Activated naive CD4-positive, alpha-beta T cell treated with anti-CD3 and anti-CD28 coated beads, Interleukin-2, amount 50 U/mL, for 24 hours (primary cell): ENCODE data around the gene SLC26A2.

Experiments used
- H3K27ac Mint-ChIP-seq: one replicate; pipeline ENCODE4 v1.8.0; 2021; ENCODE audit warnings: mild to moderate bottlenecking, mixed read lengths
- H3K27me3 Mint-ChIP-seq: one replicate; pipeline ENCODE4 v1.8.0; 2021; ENCODE audit warnings: mixed read lengths
- H3K36me3 Mint-ChIP-seq: one replicate; pipeline ENCODE4 v1.8.0; 2021; ENCODE audit warnings: mixed read lengths
- H3K4me1 Mint-ChIP-seq: one replicate; pipeline ENCODE4 v1.8.0; 2021; ENCODE audit warnings: mixed read lengths
- H3K4me3 Mint-ChIP-seq: one replicate; pipeline ENCODE4 v1.8.0; 2021; ENCODE audit warnings: mild to moderate bottlenecking, mixed read lengths
- H3K9me3 Mint-ChIP-seq: one replicate; pipeline ENCODE4 v1.8.0; 2021; ENCODE audit warnings: mixed read lengths

Gene SLC26A2

GRCh38 chr5:149979896-149980295 lies 19.3 kb downstream of the SLC26A2 start:
- Mint-ChIP-seq H3K27ac (no peak overlapping the region), H3K27me3 (no peaks in the 10 kb centered on the region), H3K4me3 (no peak overlapping the region), H3K4me1 (peaks cover 4% of the 10 kb centered on the region), H3K9me3 (no peaks in the 10 kb centered on the region), H3K36me3 (peaks cover 13% of the 10 kb centered on the region)

GRCh38 chr5:149981206-149981605 lies 20.6 kb downstream of the SLC26A2 start:
- Mint-ChIP-seq H3K36me3 (peaks cover 10% of the 10 kb centered on the region), H3K27ac (no peak overlapping the region), H3K27me3 (no peaks in the 10 kb centered on the region), H3K4me1 (no peaks in the 10 kb centered on the region), H3K4me3 (no peak overlapping the region), H3K9me3 (no peaks in the 10 kb centered on the region)

GRCh38 chr5:149982505-149982904 lies 21.9 kb downstream of the SLC26A2 start:
- H3K27ac Mint-ChIP-seq = no peak overlapping the region
- H3K9me3 Mint-ChIP-seq = no peaks in the 10 kb centered on the region
- H3K36me3 Mint-ChIP-seq = peaks cover 6% of the 10 kb centered on the region
- no peak overlapping the region for H3K4me3 Mint-ChIP-seq
- H3K4me1 Mint-ChIP-seq = no peaks in the 10 kb centered on the region
- H3K27me3 Mint-ChIP-seq = no peaks in the 10 kb centered on the region

- Mint-ChIP-seq H3K36me3 (no peaks in the 10 kb centered on the region), H3K4me3 (no peak overlapping the region), H3K27ac (no peak overlapping the region), H3K27me3 (no peaks in the 10 kb centered on the region), H3K4me1 (peaks cover 4% of the 10 kb centered on the region), H3K9me3 (no peaks in the 10 kb centered on the region)
Observed at GRCh38 chr5:149988126-149988525, 27.6 kb downstream of the SLC26A2 start.

- Mint-ChIP-seq H3K4me1 (peaks cover 4% of the 10 kb centered on the region), H3K9me3 (no peaks in the 10 kb centered on the region), H3K27ac (no peak overlapping the region), H3K36me3 (peaks cover 4% of the 10 kb centered on the region), H3K27me3 (no peaks in the 10 kb centered on the region), H3K4me3 (no peak overlapping the region)
Observed at GRCh38 chr5:149990518-149991376, 30.2 kb downstream of the SLC26A2 start.

GRCh38 chr5:149993471-149993870 lies 32.9 kb downstream of the SLC26A2 start:
- H3K27ac Mint-ChIP-seq = no peak overlapping the region
- no peak overlapping the region for H3K4me3 Mint-ChIP-seq
- H3K36me3 Mint-ChIP-seq = peaks cover 8% of the 10 kb centered on the region
- H3K27me3 Mint-ChIP-seq = no peaks in the 10 kb centered on the region
- peaks cover 4% of the 10 kb centered on the region for H3K4me1 Mint-ChIP-seq
- no peaks in the 10 kb centered on the region for H3K9me3 Mint-ChIP-seq

GRCh38 chr5:149995385-149996204 lies 35.0 kb downstream of the SLC26A2 start:
- Mint-ChIP-seq H3K9me3 (no peaks in the 10 kb centered on the region), H3K4me1 (peaks cover 21% of the 10 kb centered on the region), H3K36me3 (peaks cover 9% of the 10 kb centered on the region), H3K27ac (peak overlapping the region; percentile 30), H3K4me3 (no peak overlapping the region), H3K27me3 (no peaks in the 10 kb centered on the region)

GRCh38 chr5:149996205-149996890 lies 35.8 kb downstream of the SLC26A2 start:
- Mint-ChIP-seq H3K27me3 (no peaks in the 10 kb centered on the region), H3K4me3 (no peak overlapping the region), H3K36me3 (peaks cover 9% of the 10 kb centered on the region), H3K9me3 (no peaks in the 10 kb centered on the region), H3K4me1 (peaks cover 18% of the 10 kb centered on the region), H3K27ac (peak overlapping the region; percentile 30)

- H3K27ac Mint-ChIP-seq = peak overlapping the region; percentile 1
- peaks cover 14% of the 10 kb centered on the region for H3K36me3 Mint-ChIP-seq
- H3K4me3 Mint-ChIP-seq = no peak overlapping the region
- no peaks in the 10 kb centered on the region for H3K9me3 Mint-ChIP-seq
- no peaks in the 10 kb centered on the region for H3K27me3 Mint-ChIP-seq
- peaks cover 35% of the 10 kb centered on the region for H3K4me1 Mint-ChIP-seq
Observed at GRCh38 chr5:149998281-149998680, 37.7 kb downstream of the SLC26A2 start.

- H3K4me3 Mint-ChIP-seq = peak overlapping the region; percentile 98
- H3K27ac Mint-ChIP-seq = peak overlapping the region; percentile 99
- peaks cover 17% of the 10 kb centered on the region for H3K36me3 Mint-ChIP-seq
- peaks cover 40% of the 10 kb centered on the region for H3K4me1 Mint-ChIP-seq
- H3K9me3 Mint-ChIP-seq = no peaks in the 10 kb centered on the region
- H3K27me3 Mint-ChIP-seq = no peaks in the 10 kb centered on the region
Observed at GRCh38 chr5:149999359-149999758, 38.8 kb downstream of the SLC26A2 start.

GRCh38 chr5:149999866-150000255 lies 39.3 kb downstream of the SLC26A2 start:
- H3K36me3 Mint-ChIP-seq = peaks cover 19% of the 10 kb centered on the region
- H3K4me3 Mint-ChIP-seq = peak overlapping the region; percentile 98
- peaks cover 43% of the 10 kb centered on the region for H3K4me1 Mint-ChIP-seq
- H3K27me3 Mint-ChIP-seq = no peaks in the 10 kb centered on the region
- peak overlapping the region; percentile 99 for H3K27ac Mint-ChIP-seq
- no peaks in the 10 kb centered on the region for H3K9me3 Mint-ChIP-seq

GRCh38 chr5:150000256-150000989 lies 39.9 kb downstream of the SLC26A2 start, which contains the start of the genes HMGXB3 and TIGD6:
Gene HMGXB3 (plus strand): TSS chr5:150000739. CDS start chr5:150004853, 4,114 bp downstream.
Gene TIGD6 (minus strand): TSS chr5:150000654. CDS start chr5:149996348, 4,306 bp downstream.
- peaks cover 45% of the 10 kb centered on the region for H3K4me1 Mint-ChIP-seq
- H3K27me3 Mint-ChIP-seq = no peaks in the 10 kb centered on the region
- H3K4me3 Mint-ChIP-seq = peak within 1 kb of the TSS; percentile 98
- no peaks in the 10 kb centered on the region for H3K9me3 Mint-ChIP-seq
- peak within 1 kb of the TSS; percentile 99 for H3K27ac Mint-ChIP-seq
- peaks cover 17% of the 10 kb centered on the region for H3K36me3 Mint-ChIP-seq

GRCh38 chr5:150000990-150001659 lies 40.6 kb downstream of the SLC26A2 start:
- no peaks in the 10 kb centered on the region for H3K27me3 Mint-ChIP-seq
- no peaks in the 10 kb centered on the region for H3K9me3 Mint-ChIP-seq
- H3K27ac Mint-ChIP-seq = peak overlapping the region; percentile 93
- peaks cover 51% of the 10 kb centered on the region for H3K4me1 Mint-ChIP-seq
- H3K36me3 Mint-ChIP-seq = peaks cover 16% of the 10 kb centered on the region
- H3K4me3 Mint-ChIP-seq = peak overlapping the region; percentile 98

GRCh38 chr5:150001660-150002486 lies 41.3 kb downstream of the SLC26A2 start:
- Mint-ChIP-seq H3K36me3 (peaks cover 18% of the 10 kb centered on the region), H3K9me3 (no peaks in the 10 kb centered on the region), H3K27me3 (no peaks in the 10 kb centered on the region), H3K27ac (peak overlapping the region; percentile 93), H3K4me3 (peak overlapping the region; percentile 98), H3K4me1 (peaks cover 57% of the 10 kb centered on the region)
